Epithelial cell of esophagus (primary cell): ENCODE measurements around the gene NUP50.
A peak's percentile ranks its signal among the peaks of the same experiment; 100 is the strongest.
"Not testable (repeated sequence)": the region's sequence is repeated elsewhere in the genome, so short reads cannot be mapped to it uniquely, and the experiment has no call there.

Source experiments
- DNase-seq: peaks from one replicate; pipeline ENCODE4 v3.0.0; 2010; ENCODE audit warnings: low read depth
- H3K4me3 ChIP-seq: 2 replicates; pipeline ENCODE4 v1.5.1; 2011; ENCODE audit warnings: mild to moderate bottlenecking, low read length, control low read depth
- TF ChIP-seq, protein P1 (sequence below): IDR thresholded peaks from 2 replicates; pipeline ENCODE4 v1.5.1; 2011; ENCODE audit warnings: low read depth, mild to moderate bottlenecking, low read length, control low read depth, inconsistent platforms; ENCODE audit not compliant: insufficient read depth; ENCODE audit errors: missing control alignments

NUP50 gene

DNA sequence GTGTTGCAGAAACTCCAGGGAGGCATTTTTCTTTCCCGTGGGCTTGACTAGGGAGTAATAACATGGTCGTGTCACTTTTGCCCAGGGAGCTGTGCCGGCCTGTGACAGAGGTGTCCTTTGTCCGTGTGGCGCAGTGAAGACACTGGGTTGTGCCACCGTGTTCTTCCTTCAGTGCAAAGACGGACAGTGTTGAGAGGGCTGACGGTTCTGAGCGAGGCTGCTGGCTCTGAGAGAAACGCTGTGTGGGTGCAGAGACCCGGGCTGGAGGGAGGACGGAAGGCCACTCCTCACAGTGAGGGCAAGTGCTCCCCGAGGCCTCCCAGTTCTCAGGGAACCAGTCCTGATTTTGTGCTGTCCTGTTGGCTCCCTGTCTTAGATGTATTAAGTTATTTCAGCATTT lies 20.2 kb downstream of the NUP50 start:
- no peak for DNase-seq
- TF ChIP-seq, protein P1, sequence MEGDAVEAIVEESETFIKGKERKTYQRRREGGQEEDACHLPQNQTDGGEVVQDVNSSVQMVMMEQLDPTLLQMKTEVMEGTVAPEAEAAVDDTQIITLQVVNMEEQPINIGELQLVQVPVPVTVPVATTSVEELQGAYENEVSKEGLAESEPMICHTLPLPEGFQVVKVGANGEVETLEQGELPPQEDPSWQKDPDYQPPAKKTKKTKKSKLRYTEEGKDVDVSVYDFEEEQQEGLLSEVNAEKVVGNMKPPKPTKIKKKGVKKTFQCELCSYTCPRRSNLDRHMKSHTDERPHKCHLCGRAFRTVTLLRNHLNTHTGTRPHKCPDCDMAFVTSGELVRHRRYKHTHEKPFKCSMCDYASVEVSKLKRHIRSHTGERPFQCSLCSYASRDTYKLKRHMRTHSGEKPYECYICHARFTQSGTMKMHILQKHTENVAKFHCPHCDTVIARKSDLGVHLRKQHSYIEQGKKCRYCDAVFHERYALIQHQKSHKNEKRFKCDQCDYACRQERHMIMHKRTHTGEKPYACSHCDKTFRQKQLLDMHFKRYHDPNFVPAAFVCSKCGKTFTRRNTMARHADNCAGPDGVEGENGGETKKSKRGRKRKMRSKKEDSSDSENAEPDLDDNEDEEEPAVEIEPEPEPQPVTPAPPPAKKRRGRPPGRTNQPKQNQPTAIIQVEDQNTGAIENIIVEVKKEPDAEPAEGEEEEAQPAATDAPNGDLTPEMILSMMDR = no peak

DNA sequence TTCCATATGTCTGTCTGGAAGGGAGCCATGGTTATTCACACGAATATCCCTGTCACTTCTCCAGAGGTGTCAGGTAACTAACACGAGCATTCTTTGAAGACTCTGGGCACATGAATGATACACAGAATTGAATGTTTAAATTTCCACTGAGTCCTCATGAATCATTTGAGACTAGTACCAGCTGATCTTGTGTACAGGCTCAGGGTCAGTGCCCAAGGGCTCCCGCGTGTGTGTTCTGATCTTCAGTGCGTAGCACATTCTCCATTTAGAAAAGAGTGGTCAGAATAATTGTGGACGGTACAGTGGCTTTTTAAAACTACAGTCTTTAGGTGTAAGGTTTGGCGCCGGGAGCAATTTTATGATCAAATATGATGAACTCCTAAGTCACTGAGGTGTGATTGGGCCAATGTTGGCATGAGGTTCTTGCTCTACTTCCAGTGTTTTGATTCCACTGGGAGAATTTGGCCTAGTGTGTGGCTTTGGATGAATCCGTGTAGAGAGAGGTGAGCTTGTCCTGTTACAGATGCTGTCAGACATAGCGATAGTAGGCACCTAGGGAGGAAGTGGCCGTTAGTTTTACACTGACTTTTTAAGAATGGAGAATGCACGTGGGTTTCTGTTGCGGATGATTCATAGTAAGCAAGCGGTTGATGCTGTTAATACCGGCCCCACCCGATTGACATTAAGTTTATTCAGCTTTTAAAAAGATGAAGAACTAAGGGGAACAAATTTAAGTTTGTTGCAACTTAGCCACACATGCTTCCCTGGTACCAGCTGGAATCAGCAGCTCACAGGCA lies 22.2 kb downstream of the NUP50 start:
- peak; percentile 48 for DNase-seq
- H3K4me3 ChIP-seq = no peak overlapping the region
- TF ChIP-seq, protein P1 = no peak

More for the DNA sequence above, 20.2 kb downstream of the NUP50 start:
- no peak overlapping the region for H3K4me3 ChIP-seq

DNA sequence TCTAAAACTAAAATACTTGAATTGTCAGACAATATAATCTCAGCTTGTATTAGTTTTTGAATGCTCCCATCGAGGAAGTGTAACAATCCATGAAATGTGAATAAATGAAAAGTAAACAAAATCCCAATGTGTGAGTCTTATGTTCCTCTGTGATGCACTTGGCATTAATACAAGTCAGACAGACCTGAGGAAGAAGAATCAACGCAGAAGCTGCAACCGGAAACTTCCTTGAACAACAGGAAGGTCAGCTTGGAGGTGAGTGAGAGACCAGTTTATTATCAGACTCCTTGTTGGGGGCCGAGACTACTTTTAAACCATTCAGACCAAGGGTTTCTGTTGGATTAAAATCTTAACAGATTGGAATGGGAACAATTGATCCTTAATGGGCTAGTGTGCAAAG lies 24.2 kb downstream of the NUP50 start:
- H3K4me3 ChIP-seq = no peak overlapping the region
- TF ChIP-seq, protein P1 = no peak
- DNase-seq = no peak

DNA sequence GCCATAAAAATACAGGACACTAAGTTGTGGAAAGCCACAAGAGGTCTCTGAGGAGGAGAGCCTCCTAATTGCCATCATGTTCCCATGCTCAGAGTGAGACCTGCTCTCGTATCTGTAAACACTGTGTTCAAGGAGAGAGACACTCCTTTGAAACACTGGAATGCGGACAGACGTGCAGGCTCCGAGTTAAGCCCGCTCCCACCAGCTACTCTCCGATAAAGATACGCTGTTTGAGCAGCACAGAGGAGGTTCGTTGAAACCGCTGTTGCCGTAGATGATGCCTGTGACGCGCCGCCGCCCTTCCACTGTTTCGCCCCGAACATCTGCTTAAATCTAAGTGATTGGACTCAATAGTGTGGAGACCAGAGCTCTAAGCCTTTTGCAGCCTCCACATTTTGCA lies 25.1 kb downstream of the NUP50 start:
- TF ChIP-seq, protein P1 = no peak
- no peak for DNase-seq
- no peak overlapping the region for H3K4me3 ChIP-seq

DNA sequence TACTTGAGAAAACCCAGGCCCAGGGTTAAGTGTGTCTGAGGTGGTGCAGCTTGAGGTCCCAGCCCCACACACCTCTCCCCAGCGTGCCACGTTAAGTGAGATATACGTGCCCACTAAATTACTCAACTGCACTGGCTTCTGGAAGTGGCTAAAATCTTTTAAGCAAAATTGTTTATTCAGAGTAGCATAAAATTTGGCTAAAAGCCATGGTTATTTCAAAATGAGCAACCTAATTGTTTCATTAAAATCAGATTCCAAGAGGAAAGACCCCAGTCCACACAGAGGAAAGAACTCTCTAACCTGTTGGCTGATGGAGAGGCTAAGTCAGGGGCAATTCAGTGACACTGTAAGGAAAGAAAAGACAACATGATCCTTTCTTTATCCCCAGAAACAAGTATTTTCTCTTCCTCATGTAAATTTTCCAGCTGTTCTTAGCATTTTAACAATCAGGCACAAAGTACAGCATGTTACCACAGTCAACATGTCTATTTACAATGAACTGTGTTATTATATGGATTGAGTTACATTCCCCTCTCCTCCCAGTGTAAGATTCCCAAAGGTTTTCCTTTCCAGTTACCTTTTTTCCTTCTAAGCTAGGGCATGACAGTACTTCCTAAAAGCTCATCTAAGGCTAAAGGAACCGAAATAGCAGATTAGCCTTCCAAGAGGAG lies 26.6 kb downstream of the NUP50 start:
- DNase-seq = no peak
- TF ChIP-seq, protein P1 = no peak
- no peak overlapping the region for H3K4me3 ChIP-seq

DNA sequence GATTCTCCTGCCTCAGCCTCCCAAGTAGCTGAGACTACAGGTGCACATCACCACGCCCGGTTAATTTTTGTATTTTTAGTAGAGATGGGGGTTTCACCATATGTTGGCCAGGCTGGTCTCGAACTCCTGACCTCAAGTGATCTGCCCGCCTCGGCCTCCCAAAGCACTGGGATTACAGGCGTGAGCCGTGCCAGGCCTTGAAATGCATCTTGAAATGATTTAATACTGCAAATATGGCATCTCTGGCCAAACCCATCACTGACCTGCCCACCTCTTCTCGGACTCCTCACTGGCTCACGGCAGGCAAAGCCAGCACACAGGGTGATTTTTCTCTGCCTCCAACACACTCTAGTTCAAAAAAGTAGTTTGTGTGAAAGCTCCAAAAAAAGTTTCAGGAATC lies 28.0 kb downstream of the NUP50 start:
- not testable (repeated sequence) for H3K4me3 ChIP-seq, DNase-seq

DNA sequence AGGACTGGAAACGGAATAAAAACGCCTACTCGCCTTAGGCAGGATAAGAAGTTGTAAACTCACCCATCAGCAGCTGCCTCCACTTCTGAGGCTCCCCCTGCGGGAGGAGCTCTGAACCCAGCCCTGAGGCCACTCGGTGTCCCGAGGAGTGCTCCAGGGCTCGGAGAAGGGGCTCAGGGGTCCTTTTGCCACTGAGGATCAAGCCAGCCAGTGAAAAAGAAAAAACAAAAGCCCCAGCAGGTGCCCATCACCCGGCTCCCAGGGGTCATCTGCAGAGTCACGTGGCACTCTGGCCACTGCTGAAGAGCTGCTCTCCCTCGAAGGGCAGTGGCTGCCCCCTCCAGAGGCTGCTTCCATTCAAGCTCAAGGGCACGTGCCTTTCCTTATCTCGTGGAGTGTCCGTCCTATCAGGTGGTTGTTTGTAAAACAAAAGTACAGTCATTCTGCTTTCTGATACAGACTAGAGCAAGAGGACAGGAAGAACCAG lies 29.0 kb downstream of the NUP50 start:
- DNase-seq = no peak
- no peak overlapping the region for H3K4me3 ChIP-seq
- TF ChIP-seq, protein P1 = no peak
